Cardiac muscle cell (in vitro differentiated cells and primary cell): ENCODE measurements around the gene TAMALIN. TPM values are rescaled to one million over a fixed set of nuclear protein-coding genes. Genes with fewer than 3 reads are reported as not detected.

ENCODE experiments used
- DNase-seq, 2 donors: peaks; one replicate each; pipeline versions ENCODE4 v3.0.0 to v3.0.0-alpha.2; 2010 to 2017; ENCODE audit warnings: low read depth in 1 of 2, low spot score in 1 of 2
- H3K27ac ChIP-seq: fragments of 200-600 bp; sonication (generic); 2 replicates; pipeline ENCODE4 v1.5.1; 2016
- H3K27me3 ChIP-seq: fragments of 200-600 bp; sonication (generic); 2 replicates; pipeline ENCODE4 v1.6.0; 2016; ENCODE audit warnings: control low read depth
- H3K36me3 ChIP-seq: fragments of 200-600 bp; sonication (generic); 2 replicates; pipeline ENCODE4 v1.5.1; 2016; ENCODE audit warnings: control low read depth
- H3K4me1 ChIP-seq: fragments of 200-600 bp; sonication (generic); 2 replicates; pipeline ENCODE4 v1.8.1; 2017; ENCODE audit warnings: low read depth, mild to moderate bottlenecking, mixed run types
- H3K4me3 ChIP-seq: fragments of 200-600 bp; sonication (generic); 2 replicates; pipeline ENCODE4 v1.5.1; 2016; ENCODE audit warnings: mild to moderate bottlenecking
- H3K9me3 ChIP-seq: fragments of 200-600 bp; sonication (generic); 2 replicates; pipeline ENCODE4 v1.5.1; 2017; ENCODE audit warnings: low read depth, mild to moderate bottlenecking, control low read depth
- CTCF ChIP-seq: IDR thresholded peaks from 2 replicates; pipeline ENCODE4 v1.5.1; 2012; ENCODE audit warnings: low read depth, mild to moderate bottlenecking, low read length
- polyA plus RNA-seq: library from polyadenylated mRNA; unstranded; fragments of >200 nt; fragmentation: Nextera tagmentation; extraction: Ambion mirVana; gene quantifications from 2 replicates; pipeline ENCODE4 v1.2.1, GENCODE V29; 2016
- total RNA-seq: library from RNA; depleted of rRNA; stranded (reverse); fragments of >200 nt; gene quantifications from 2 replicates; pipeline ENCODE4 v1.2.3, GENCODE V29; 2016

The TAMALIN gene
- total and polyA plus RNA-seq, 2 experiments from 2014 or later = 8.2 to 12.5 TPM

GRCh38 chr12:52035190-52035589 lies 28.4 kb downstream of the TAMALIN start:
- Histone ChIP-seq H3K27ac (no peak overlapping the region), H3K4me3 (no peak overlapping the region), H3K27me3 (peaks cover 2% of the 10 kb centered on the region), H3K4me1 (peaks cover 11% of the 10 kb centered on the region), H3K36me3 (no peaks in the 10 kb centered on the region), H3K9me3 (no peaks in the 10 kb centered on the region)
- no peak for DNase-seq
- no peak for TF ChIP-seq CTCF

DNA sequence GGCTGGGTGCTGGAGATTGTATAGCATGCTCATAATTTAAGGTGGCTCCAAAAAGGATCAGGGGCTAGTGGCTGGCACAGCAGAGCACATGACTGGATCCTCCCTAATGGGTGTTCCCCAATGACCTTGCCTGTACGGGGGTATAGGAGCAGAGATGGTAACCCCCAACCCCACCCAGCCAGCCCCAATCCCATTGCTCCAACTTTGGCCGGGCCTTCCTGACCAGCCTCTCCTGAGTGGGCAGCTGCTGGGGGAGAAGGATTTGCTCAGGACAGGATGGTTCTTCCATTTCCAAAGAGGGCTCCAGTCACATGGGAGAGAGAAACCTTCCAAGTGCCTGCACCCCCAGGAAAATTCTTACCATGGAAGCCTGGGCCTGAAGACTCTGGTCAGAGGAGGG lies 29.2 kb downstream of the TAMALIN start:
- no peak for TF ChIP-seq CTCF
- Histone ChIP-seq H3K36me3 (no peaks in the 10 kb centered on the region), H3K4me1 (peaks cover 10% of the 10 kb centered on the region), H3K4me3 (no peak overlapping the region), H3K27ac (no peak overlapping the region), H3K27me3 (peaks cover 2% of the 10 kb centered on the region), H3K9me3 (no peaks in the 10 kb centered on the region)
- DNase-seq = no peak

- peak; percentile 87 to 92 for DNase-seq
- Histone ChIP-seq H3K27ac (peak overlapping the region; percentile 37), H3K9me3 (no peaks in the 10 kb centered on the region), H3K36me3 (no peaks in the 10 kb centered on the region), H3K4me3 (peak overlapping the region; percentile 34), H3K4me1 (peaks cover 10% of the 10 kb centered on the region), H3K27me3 (peaks cover 2% of the 10 kb centered on the region)
- no peak for TF ChIP-seq CTCF
These were observed 29.9 kb downstream of the TAMALIN start for GRCh38 chr12:52036587-52037171.

- peak; percentile 15 for TF ChIP-seq CTCF
- Histone ChIP-seq H3K36me3 (no peaks in the 10 kb centered on the region), H3K27me3 (peaks cover 2% of the 10 kb centered on the region), H3K9me3 (no peaks in the 10 kb centered on the region), H3K4me3 (peak overlapping the region; percentile 50), H3K27ac (peak overlapping the region; percentile 63), H3K4me1 (peaks cover 6% of the 10 kb centered on the region)
- peak; percentile 69 to 77 for DNase-seq
These were observed 30.6 kb downstream of the TAMALIN start for GRCh38 chr12:52037248-52037861.

DNA sequence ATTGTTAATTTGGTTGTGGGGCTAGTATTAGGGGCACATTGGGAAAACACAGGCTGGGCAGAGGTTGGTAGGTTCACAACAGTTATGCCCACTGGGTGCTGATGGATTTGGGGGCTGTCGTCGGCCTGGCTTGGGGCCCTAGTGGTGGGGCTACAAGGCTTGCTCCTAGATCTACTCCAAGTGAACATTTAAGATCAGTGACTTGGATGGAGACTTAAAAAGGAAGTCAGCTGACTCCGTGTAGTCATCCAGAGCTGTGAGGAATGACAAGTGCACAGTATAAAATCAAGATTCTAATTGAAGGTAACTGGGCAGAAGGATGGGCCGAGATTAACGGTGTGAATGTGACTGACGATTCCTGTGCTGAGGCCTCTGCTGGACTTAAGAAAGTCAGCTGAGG lies 31.7 kb downstream of the TAMALIN start:
- peaks cover 4% of the 10 kb centered on the region for H3K4me1 ChIP-seq
- no peak overlapping the region for H3K4me3 ChIP-seq
- H3K27ac ChIP-seq = no peak overlapping the region
- no peak for TF ChIP-seq CTCF
- no peaks in the 10 kb centered on the region for H3K27me3 ChIP-seq
- no peaks in the 10 kb centered on the region for H3K36me3 ChIP-seq
- H3K9me3 ChIP-seq = no peaks in the 10 kb centered on the region
- DNase-seq = no peak
